HG03108 (cell line): Measurements from ENCODE around the gene SIRT6.
"Not testable (repeated sequence)": the region's sequence is repeated elsewhere in the genome, so short reads cannot be mapped to it uniquely, and the experiment has no call there.

ENCODE experiments used
- ATAC-seq: cut with Tn5 transposase; IDR thresholded peaks from one replicate; pipeline ENCODE4 v1.9.1; 2021; ENCODE audit warnings: moderate library complexity; ENCODE audit not compliant: unreplicated experiment

SIRT6 gene

GRCh38 chr19:4175669-4175931 is 6.8 kb downstream of the SIRT6 start:
- no peak for ATAC-seq

- ATAC-seq = no peak
Measured at GRCh38 chr19:4174895-4175668, 7.3 kb downstream of the SIRT6 start.

GRCh38 chr19:4174213-4174894 is 8.0 kb downstream of the SIRT6 start:
- ATAC-seq = no peak

- no peak for ATAC-seq
Measured at GRCh38 chr19:4173479-4174212, 8.7 kb downstream of the SIRT6 start.

GRCh38 chr19:4172861-4173473 is 9.4 kb downstream of the SIRT6 start:
- ATAC-seq = no peak

- no peak for ATAC-seq
Measured at GRCh38 chr19:4171676-4172075, 10.7 kb downstream of the SIRT6 start.

- ATAC-seq = no peak
Measured at GRCh38 chr19:4164262-4164661, 18.1 kb downstream of the SIRT6 start.

- ATAC-seq = no peak
Measured at GRCh38 chr19:4161415-4162077, 20.8 kb downstream of the SIRT6 start.

GRCh38 chr19:4157971-4158370 is 24.4 kb downstream of the SIRT6 start:
- ATAC-seq = not testable (repeated sequence)

- ATAC-seq = no peak
Measured at GRCh38 chr19:4157164-4157563, 25.2 kb downstream of the SIRT6 start.

- no peak for ATAC-seq
Measured at GRCh38 chr19:4154571-4155312, 27.6 kb downstream of the SIRT6 start.

- no peak for ATAC-seq
Measured at GRCh38 chr19:4152241-4152998, 29.9 kb downstream of the SIRT6 start.

GRCh38 chr19:4151623-4152022 is 30.7 kb downstream of the SIRT6 start:
- ATAC-seq = no peak

GRCh38 chr19:4149518-4150288 is 32.7 kb downstream of the SIRT6 start:
- ATAC-seq = no peak

GRCh38 chr19:4144666-4145249 is 37.6 kb downstream of the SIRT6 start:
- ATAC-seq = no peak

- ATAC-seq = not testable (repeated sequence)
Measured at GRCh38 chr19:4142916-4143315, 39.4 kb downstream of the SIRT6 start.

GRCh38 chr19:4140237-4140711 is 42.1 kb downstream of the SIRT6 start:
- no peak for ATAC-seq

- ATAC-seq = no peak
Measured at GRCh38 chr19:4139614-4140236, 42.6 kb downstream of the SIRT6 start.
